H9 (cell line): Measurements from ENCODE around the gene MGAT4C. TPM values are rescaled to one million over a fixed set of nuclear protein-coding genes. Genes with fewer than 3 reads are reported as not detected.
A peak's percentile ranks its signal among the peaks of the same experiment; 100 is the strongest.

Experiments
- DNase-seq: peaks from one replicate; pipeline ENCODE4 v3.0.0-alpha.2; 2017
- H2AFZ ChIP-seq: one replicate; pipeline ENCODE4 v1.6.1; 2013; ENCODE audit warnings: mild to moderate bottlenecking, low read length, control low read depth, moderate library complexity
- H2AK5ac ChIP-seq: 2 replicates; pipeline ENCODE4 v1.6.1; 2013; ENCODE audit warnings: low read length, control low read depth, mixed read lengths; ENCODE audit not compliant: insufficient read length
- H2BK120ac ChIP-seq: one replicate; pipeline ENCODE4 v1.6.1; 2013; ENCODE audit warnings: low read depth, mild to moderate bottlenecking, low read length, control low read depth, inconsistent platforms; ENCODE audit not compliant: poor library complexity, severe bottlenecking
- H2BK12ac ChIP-seq: 2 replicates; pipeline ENCODE4 v1.6.1; 2013; ENCODE audit warnings: low read length, control low read depth, mixed read lengths, low read depth; ENCODE audit not compliant: insufficient read length
- H2BK15ac ChIP-seq: 2 replicates; pipeline ENCODE4 v1.6.1; 2013; ENCODE audit warnings: low read depth, low read length, control low read depth
- H2BK20ac ChIP-seq: one replicate; pipeline ENCODE4 v1.6.1; 2013; ENCODE audit warnings: low read depth, mild to moderate bottlenecking, low read length, control low read depth, inconsistent platforms; ENCODE audit not compliant: poor library complexity, severe bottlenecking
- H2BK5ac ChIP-seq: 2 replicates; pipeline ENCODE4 v1.6.1; 2013; ENCODE audit warnings: low read length, control low read depth, mixed read lengths; ENCODE audit not compliant: insufficient read length
- H3K14ac ChIP-seq: 2 replicates; pipeline ENCODE4 v1.6.1; 2013; ENCODE audit warnings: low read length, control low read depth; ENCODE audit not compliant: insufficient read depth
- H3K18ac ChIP-seq: 2 replicates; pipeline ENCODE4 v1.6.1; 2013; ENCODE audit warnings: low read depth, mild to moderate bottlenecking, mixed read lengths, low read length, control low read depth; ENCODE audit not compliant: insufficient read length
- H3K23ac ChIP-seq: 2 replicates; pipeline ENCODE4 v1.6.1; 2013; ENCODE audit warnings: low read length, control low read depth, mixed read lengths, low read depth; ENCODE audit not compliant: insufficient read length
- H3K23me2 ChIP-seq: 2 replicates; pipeline ENCODE4 v1.6.1; 2013; ENCODE audit warnings: low read depth, mild to moderate bottlenecking, mixed read lengths, low read length, control low read depth; ENCODE audit not compliant: insufficient read length, poor library complexity, severe bottlenecking
- H3K27ac ChIP-seq: 2 replicates; pipeline ENCODE4 v1.5.1; 2013; ENCODE audit warnings: low read length, control low read depth, mixed read lengths, low read depth; ENCODE audit not compliant: insufficient read length
- H3K27me3 ChIP-seq: 2 replicates; pipeline ENCODE4 v1.6.1; 2013; ENCODE audit warnings: low read length, control low read depth, inconsistent platforms; ENCODE audit not compliant: insufficient read depth
- H3K4ac ChIP-seq: 2 replicates; pipeline ENCODE4 v1.6.1; 2013; ENCODE audit warnings: low read depth, mild to moderate bottlenecking, control low read depth, inconsistent platforms, low read length, moderate library complexity
- H3K4me1 ChIP-seq: 2 replicates; pipeline ENCODE4 v1.6.1; 2013; ENCODE audit warnings: low read length, control low read depth, inconsistent platforms; ENCODE audit not compliant: insufficient read depth
- H3K4me2 ChIP-seq: 2 replicates; pipeline ENCODE4 v1.6.1; 2013; ENCODE audit warnings: low read length, control low read depth, mixed read lengths; ENCODE audit not compliant: insufficient read length, insufficient read depth
- H3K56ac ChIP-seq: 2 replicates; pipeline ENCODE4 v1.6.1; 2013; ENCODE audit warnings: low read depth, mild to moderate bottlenecking, mixed read lengths, low read length, control low read depth; ENCODE audit not compliant: insufficient read length
- H3K79me1 ChIP-seq: 2 replicates; pipeline ENCODE4 v1.6.1; 2013; ENCODE audit warnings: low read depth, mild to moderate bottlenecking, moderate library complexity, low read length, control low read depth, inconsistent platforms; ENCODE audit not compliant: insufficient read depth, poor library complexity, severe bottlenecking
- H3K79me2 ChIP-seq: 2 replicates; pipeline ENCODE4 v1.6.1; 2013; ENCODE audit warnings: low read length, control low read depth, inconsistent platforms; ENCODE audit not compliant: insufficient read depth
- H3K9ac ChIP-seq: 2 replicates; pipeline ENCODE4 v1.6.1; 2013; ENCODE audit warnings: low read length, control low read depth, mixed read lengths; ENCODE audit not compliant: insufficient read length; ENCODE audit errors: extremely low read depth
- H3K9me3 ChIP-seq: one replicate; pipeline ENCODE4 v1.6.1; 2013; ENCODE audit warnings: low read depth, low read length, inconsistent platforms; ENCODE audit not compliant: control insufficient read depth
- H3T11ph ChIP-seq: one replicate; pipeline ENCODE4 v1.6.1; 2013; ENCODE audit warnings: mild to moderate bottlenecking, low read length, control low read depth, inconsistent platforms
- H4K20me1 ChIP-seq: one replicate; pipeline ENCODE4 v1.6.1; 2013; ENCODE audit not compliant: control insufficient read depth, insufficient read length, insufficient read depth
- H4K5ac ChIP-seq: 2 replicates; pipeline ENCODE4 v1.6.1; 2013; ENCODE audit warnings: low read depth, mild to moderate bottlenecking, mixed read lengths, low read length, control low read depth; ENCODE audit not compliant: insufficient read length
- H4K8ac ChIP-seq: replicated peaks from 2 replicates; pipeline ENCODE4 v1.6.1; 2013; ENCODE audit warnings: low read length, control low read depth, mixed read lengths, low read depth; ENCODE audit not compliant: insufficient read length
- H4K91ac ChIP-seq: 2 replicates; pipeline ENCODE4 v1.6.1; 2013; ENCODE audit warnings: low read depth, mild to moderate bottlenecking, moderate library complexity, mixed read lengths, low read length, control low read depth; ENCODE audit not compliant: insufficient read length
- H3K27ac Mint-ChIP-seq, 3 experiments: 2 replicates in 2 of 3; 3 replicates in 1 of 3; pipeline ENCODE4 v1.8.0; 2020 to 2021; ENCODE audit warnings: mixed read lengths in 3 of 3, mild to moderate bottlenecking in 1 of 3, moderate library complexity in 1 of 3
- H3K27me3 Mint-ChIP-seq: 2 replicates; pipeline ENCODE4 v1.8.0; 2021; ENCODE audit warnings: low read depth, mild to moderate bottlenecking, moderate library complexity, mixed read lengths
- H3K36me3 Mint-ChIP-seq, 3 experiments: 2 replicates in 2 of 3; 3 replicates in 1 of 3; pipeline ENCODE4 v1.8.0; 2020 to 2021; ENCODE audit warnings: low read depth in 3 of 3, mixed read lengths in 3 of 3; ENCODE audit not compliant: insufficient read depth in 1 of 3
- H3K4me1 Mint-ChIP-seq, 2 experiments: 2 replicates each; pipeline ENCODE4 v1.8.0; 2020; ENCODE audit warnings: mixed read lengths in 2 of 2
- H3K4me3 Mint-ChIP-seq, 2 experiments: 2 replicates in 1 of 2; 3 replicates in 1 of 2; pipeline ENCODE4 v1.8.0; 2020 to 2021; ENCODE audit warnings: mild to moderate bottlenecking in 2 of 2, mixed read lengths in 2 of 2, moderate library complexity in 1 of 2
- H3K9me3 Mint-ChIP-seq, 2 experiments: 2 replicates in 1 of 2; 3 replicates in 1 of 2; pipeline ENCODE4 v1.8.0; 2020; ENCODE audit warnings: mild to moderate bottlenecking in 2 of 2, mixed read lengths in 2 of 2, moderate library complexity in 1 of 2
- WGBS: extraction: QIAGEN DNeasy Blood & Tissue Kit; methylation state at CpG from one replicate; pipeline ENCODE4 v1.1.7; 2013; ENCODE audit warnings: missing lambda C conversion rate, low lambda C conversion rate, mixed read lengths; ENCODE audit not compliant: insufficient read length; ENCODE audit errors: extremely low coverage; 5-methylcytosine and 5-hydroxymethylcytosine counted together
- total RNA-seq: library from RNA; stranded (reverse); gene quantifications from 2 replicates; pipeline ENCODE4 v1.2.1, GENCODE V29; 2021
- TF ChIP-seq, protein P1 (sequence below): fragments of 200-600 bp; sonication (generic); conservative IDR thresholded peaks from 3 replicates; pipeline ENCODE4 v1.8.0; 2021; ENCODE audit warnings: antibody characterized with exemption, mild to moderate bottlenecking

MGAT4C gene
- total RNA-seq, 1 experiment from 2014 or later = 1.3 TPM

- H3K27ac Mint-ChIP-seq = no peak overlapping the region
- H3K79me2 ChIP-seq = no peaks in the 10 kb centered on the region; the same call in 1 of the 2 replicates
Observed at GRCh38 chr12:86186449-86186848, 69.7 kb downstream of the MGAT4C start.

More at GRCh38 chr12:86186449-86186848, 69.7 kb downstream of the MGAT4C start:
- H3K9me3 ChIP-seq = no peaks in the 10 kb centered on the region
- no CpG with 5 or more reads among the region's 2 CpGs for WGBS
- TF ChIP-seq, protein P1, sequence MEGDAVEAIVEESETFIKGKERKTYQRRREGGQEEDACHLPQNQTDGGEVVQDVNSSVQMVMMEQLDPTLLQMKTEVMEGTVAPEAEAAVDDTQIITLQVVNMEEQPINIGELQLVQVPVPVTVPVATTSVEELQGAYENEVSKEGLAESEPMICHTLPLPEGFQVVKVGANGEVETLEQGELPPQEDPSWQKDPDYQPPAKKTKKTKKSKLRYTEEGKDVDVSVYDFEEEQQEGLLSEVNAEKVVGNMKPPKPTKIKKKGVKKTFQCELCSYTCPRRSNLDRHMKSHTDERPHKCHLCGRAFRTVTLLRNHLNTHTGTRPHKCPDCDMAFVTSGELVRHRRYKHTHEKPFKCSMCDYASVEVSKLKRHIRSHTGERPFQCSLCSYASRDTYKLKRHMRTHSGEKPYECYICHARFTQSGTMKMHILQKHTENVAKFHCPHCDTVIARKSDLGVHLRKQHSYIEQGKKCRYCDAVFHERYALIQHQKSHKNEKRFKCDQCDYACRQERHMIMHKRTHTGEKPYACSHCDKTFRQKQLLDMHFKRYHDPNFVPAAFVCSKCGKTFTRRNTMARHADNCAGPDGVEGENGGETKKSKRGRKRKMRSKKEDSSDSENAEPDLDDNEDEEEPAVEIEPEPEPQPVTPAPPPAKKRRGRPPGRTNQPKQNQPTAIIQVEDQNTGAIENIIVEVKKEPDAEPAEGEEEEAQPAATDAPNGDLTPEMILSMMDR = peak; percentile 41; the same call in 2 of the 3 replicates
- no peak overlapping the region for H3K23ac ChIP-seq
- H2AK5ac ChIP-seq = no peak overlapping the region
- H4K5ac ChIP-seq = no peak overlapping the region
- no peak for DNase-seq
- no peaks in the 10 kb centered on the region for H3K4me1 ChIP-seq
- Mint-ChIP-seq H3K4me1 (no peaks in the 10 kb centered on the region), H3K36me3 (peaks cover 0 to 5% (median 2%) of the 10 kb centered on the region in 3 experiments; a peak in 3 of 7 replicates), H3K9me3 (peaks cover 0 to 2% of the 10 kb centered on the region in 2 experiments; a peak in 2 of 5 replicates), H3K27me3 (no peaks in the 10 kb centered on the region), H3K4me3 (no peak overlapping the region)
- no peak overlapping the region for H4K91ac ChIP-seq
- no peak overlapping the region for H4K8ac ChIP-seq
- H3K27me3 ChIP-seq = no peaks in the 10 kb centered on the region
- H2BK5ac ChIP-seq = no peak overlapping the region
- H4K20me1 ChIP-seq = no peaks in the 10 kb centered on the region
- H3K56ac ChIP-seq = no peak overlapping the region
- H3K23me2 ChIP-seq = no peaks in the 10 kb centered on the region
- H3K4me2 ChIP-seq = no peak overlapping the region
- no peak overlapping the region for H2BK20ac ChIP-seq
- H3K4ac ChIP-seq = no peak overlapping the region
- H2BK12ac ChIP-seq = no peak overlapping the region
- H3K79me1 ChIP-seq = no peaks in the 10 kb centered on the region
- no peak overlapping the region for H3K27ac ChIP-seq
- H3K9ac ChIP-seq = no peak overlapping the region
- no peak overlapping the region for H2AFZ ChIP-seq
- H3K14ac ChIP-seq = no peak overlapping the region
- no peak overlapping the region for H2BK120ac ChIP-seq
- H3T11ph ChIP-seq = no peak overlapping the region
- H3K18ac ChIP-seq = no peak overlapping the region
- H2BK15ac ChIP-seq = no peak overlapping the region
